Measurements from ENCODE around the gene SRGAP3.

GRCh38 chr3:9043063-9043462 is 206.4 kb downstream of the SRGAP3 start:
- no peak for TF ChIP-seq MAX (IDR thresholded peaks at IDR 0.05)
- no peak for TF ChIP-seq TEAD4 (IDR thresholded peaks at IDR 0.05)
- no peak for TF ChIP-seq REST (IDR thresholded peaks at IDR 0.05; ENCODE audit: low read depth)
- TF ChIP-seq EP300 (IDR thresholded peaks at IDR 0.05; ENCODE audit: borderline replicate concordance), result no peak
- TF ChIP-seq YY1 (IDR thresholded peaks at IDR 0.05; ENCODE audit: low read depth), result no peak
- TF ChIP-seq TAF1 (IDR thresholded peaks at IDR 0.05; ENCODE audit: low read depth), result no peak
- no peak for TF ChIP-seq USF1 (IDR thresholded peaks at IDR 0.05)
